ENCODE measurements around the gene MAN2A2.

- TF ChIP-seq ZFP30 (CRISPR knock-in tag; IDR thresholded peaks at IDR 0.05) (no peak), ARNTL (CRISPR knock-in tag; IDR thresholded peaks at IDR 0.05; ENCODE audit: borderline replicate concordance, low read depth) (no peak), PATZ1 (CRISPR knock-in tag; IDR thresholded peaks at IDR 0.05; ENCODE audit: borderline replicate concordance) (no peak), TOX (CRISPR knock-in tag; IDR thresholded peaks at IDR 0.05; ENCODE audit: borderline replicate concordance) (no peak), ZFP3 (CRISPR knock-in tag; IDR thresholded peaks at IDR 0.05) (no peak), SNAI2 (CRISPR knock-in tag; IDR thresholded peaks at IDR 0.05) (no peak), ZNF8 (CRISPR knock-in tag; IDR thresholded peaks at IDR 0.05) (no peak), GLIS3 (CRISPR knock-in tag; IDR thresholded peaks at IDR 0.05) (no peak), RARB (CRISPR knock-in tag; IDR thresholded peaks at IDR 0.05) (no peak), ESRRG (CRISPR knock-in tag; IDR thresholded peaks at IDR 0.05) (no peak)
- TF ChIP-seq, protein P1, sequence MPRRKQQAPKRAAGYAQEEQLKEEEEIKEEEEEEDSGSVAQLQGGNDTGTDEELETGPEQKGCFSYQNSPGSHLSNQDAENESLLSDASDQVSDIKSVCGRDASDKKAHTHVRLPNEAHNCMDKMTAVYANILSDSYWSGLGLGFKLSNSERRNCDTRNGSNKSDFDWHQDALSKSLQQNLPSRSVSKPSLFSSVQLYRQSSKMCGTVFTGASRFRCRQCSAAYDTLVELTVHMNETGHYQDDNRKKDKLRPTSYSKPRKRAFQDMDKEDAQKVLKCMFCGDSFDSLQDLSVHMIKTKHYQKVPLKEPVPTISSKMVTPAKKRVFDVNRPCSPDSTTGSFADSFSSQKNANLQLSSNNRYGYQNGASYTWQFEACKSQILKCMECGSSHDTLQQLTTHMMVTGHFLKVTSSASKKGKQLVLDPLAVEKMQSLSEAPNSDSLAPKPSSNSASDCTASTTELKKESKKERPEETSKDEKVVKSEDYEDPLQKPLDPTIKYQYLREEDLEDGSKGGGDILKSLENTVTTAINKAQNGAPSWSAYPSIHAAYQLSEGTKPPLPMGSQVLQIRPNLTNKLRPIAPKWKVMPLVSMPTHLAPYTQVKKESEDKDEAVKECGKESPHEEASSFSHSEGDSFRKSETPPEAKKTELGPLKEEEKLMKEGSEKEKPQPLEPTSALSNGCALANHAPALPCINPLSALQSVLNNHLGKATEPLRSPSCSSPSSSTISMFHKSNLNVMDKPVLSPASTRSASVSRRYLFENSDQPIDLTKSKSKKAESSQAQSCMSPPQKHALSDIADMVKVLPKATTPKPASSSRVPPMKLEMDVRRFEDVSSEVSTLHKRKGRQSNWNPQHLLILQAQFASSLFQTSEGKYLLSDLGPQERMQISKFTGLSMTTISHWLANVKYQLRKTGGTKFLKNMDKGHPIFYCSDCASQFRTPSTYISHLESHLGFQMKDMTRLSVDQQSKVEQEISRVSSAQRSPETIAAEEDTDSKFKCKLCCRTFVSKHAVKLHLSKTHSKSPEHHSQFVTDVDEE (CRISPR knock-in tag; IDR thresholded peaks at IDR 0.05) = no peak
- TF ChIP-seq, protein P2, sequence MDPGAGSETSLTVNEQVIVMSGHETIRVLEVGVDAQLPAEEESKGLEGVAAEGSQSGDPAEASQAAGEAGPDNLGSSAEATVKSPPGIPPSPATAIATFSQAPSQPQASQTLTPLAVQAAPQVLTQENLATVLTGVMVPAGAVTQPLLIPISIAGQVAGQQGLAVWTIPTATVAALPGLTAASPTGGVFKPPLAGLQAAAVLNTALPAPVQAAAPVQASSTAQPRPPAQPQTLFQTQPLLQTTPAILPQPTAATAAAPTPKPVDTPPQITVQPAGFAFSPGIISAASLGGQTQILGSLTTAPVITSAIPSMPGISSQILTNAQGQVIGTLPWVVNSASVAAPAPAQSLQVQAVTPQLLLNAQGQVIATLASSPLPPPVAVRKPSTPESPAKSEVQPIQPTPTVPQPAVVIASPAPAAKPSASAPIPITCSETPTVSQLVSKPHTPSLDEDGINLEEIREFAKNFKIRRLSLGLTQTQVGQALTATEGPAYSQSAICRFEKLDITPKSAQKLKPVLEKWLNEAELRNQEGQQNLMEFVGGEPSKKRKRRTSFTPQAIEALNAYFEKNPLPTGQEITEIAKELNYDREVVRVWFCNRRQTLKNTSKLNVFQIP (CRISPR knock-in tag; IDR thresholded peaks at IDR 0.05; ENCODE audit: borderline replicate concordance, low read depth) = no peak
These were observed 36.3 kb upstream of the MAN2A2 start for GRCh38 chr15:90866800-90867199.

Measured in SK-N-SH treated with all-trans-retinoic acid at 6 μM for 48 hours (cell line).